Esophagus muscularis mucosa (tissue), 3 donors: ENCODE results near the gene GCLC.

Experiments used
- POLR2A ChIP-seq: fragments of 450-650 bp; IDR thresholded peaks from one replicate; pipeline ENCODE4 v1.6.1; 2017; ENCODE audit warnings: antibody characterized with exemption, moderate library complexity, mild to moderate bottlenecking, low read depth
- POLR2AphosphoS5 ChIP-seq, 2 donors: sonication (generic); formaldehyde crosslinking; IDR thresholded peaks; one replicate each; pipeline ENCODE4 v1.6.1; 2017; ENCODE audit warnings: antibody characterized with exemption in 2 of 2
- TF ChIP-seq, protein P1 (sequence below), 3 experiments: fragments of 200-600 bp in 2 of 3; fragments of 450-650 bp in 1 of 3; sonication (generic) in 2 of 3; IDR thresholded peaks; one replicate each; pipeline ENCODE4 v1.5.1; 2017 to 2019; ENCODE audit warnings: antibody characterized with exemption in 3 of 3, mild to moderate bottlenecking in 2 of 3, moderate library complexity in 1 of 3

DNA sequence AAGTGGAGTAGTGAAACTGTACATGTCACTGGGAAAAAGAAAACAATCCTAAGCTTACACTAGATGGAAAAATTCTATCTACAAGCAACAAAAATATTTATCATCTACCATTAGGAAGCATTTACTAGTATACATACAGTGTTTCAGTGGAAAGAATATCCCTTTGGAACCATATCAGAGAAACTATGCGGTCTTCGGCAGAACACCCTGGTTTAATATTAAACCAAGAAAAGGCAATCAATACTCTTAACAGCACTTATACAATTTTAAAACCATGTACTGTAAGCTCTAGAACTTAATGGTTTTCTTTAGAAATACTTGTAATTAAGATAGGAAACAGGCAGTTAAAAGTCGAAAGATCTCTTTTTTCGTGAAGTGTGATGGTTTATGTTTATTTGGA is 32.3 kb downstream of the GCLC start:
- TF ChIP-seq, protein P1, sequence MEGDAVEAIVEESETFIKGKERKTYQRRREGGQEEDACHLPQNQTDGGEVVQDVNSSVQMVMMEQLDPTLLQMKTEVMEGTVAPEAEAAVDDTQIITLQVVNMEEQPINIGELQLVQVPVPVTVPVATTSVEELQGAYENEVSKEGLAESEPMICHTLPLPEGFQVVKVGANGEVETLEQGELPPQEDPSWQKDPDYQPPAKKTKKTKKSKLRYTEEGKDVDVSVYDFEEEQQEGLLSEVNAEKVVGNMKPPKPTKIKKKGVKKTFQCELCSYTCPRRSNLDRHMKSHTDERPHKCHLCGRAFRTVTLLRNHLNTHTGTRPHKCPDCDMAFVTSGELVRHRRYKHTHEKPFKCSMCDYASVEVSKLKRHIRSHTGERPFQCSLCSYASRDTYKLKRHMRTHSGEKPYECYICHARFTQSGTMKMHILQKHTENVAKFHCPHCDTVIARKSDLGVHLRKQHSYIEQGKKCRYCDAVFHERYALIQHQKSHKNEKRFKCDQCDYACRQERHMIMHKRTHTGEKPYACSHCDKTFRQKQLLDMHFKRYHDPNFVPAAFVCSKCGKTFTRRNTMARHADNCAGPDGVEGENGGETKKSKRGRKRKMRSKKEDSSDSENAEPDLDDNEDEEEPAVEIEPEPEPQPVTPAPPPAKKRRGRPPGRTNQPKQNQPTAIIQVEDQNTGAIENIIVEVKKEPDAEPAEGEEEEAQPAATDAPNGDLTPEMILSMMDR (IDR thresholded peaks at IDR 0.05): no peak
- TF ChIP-seq POLR2AphosphoS5 (IDR thresholded peaks at IDR 0.05): no peak
- TF ChIP-seq POLR2A: no peak
